Loucy (cell line): Measurements from ENCODE around the gene SNX25.
"Not testable (repeated sequence)": the region's sequence is repeated elsewhere in the genome, so short reads cannot be mapped to it uniquely, and the experiment has no call there.

Experiments used
- H2AFZ ChIP-seq: fragments of 200-600 bp; sonication (generic); 2 replicates; pipeline ENCODE4 v1.6.0; 2016; ENCODE audit warnings: antibody characterized with exemption, mild to moderate bottlenecking, low read length, moderate library complexity
- H3F3A ChIP-seq: fragments of 200-600 bp; 2 replicates; pipeline ENCODE4 v1.6.0; 2016; ENCODE audit warnings: antibody characterized with exemption, low read depth, mild to moderate bottlenecking
- H3K27me3 ChIP-seq: fragments of 200-600 bp; sonication (generic); 2 replicates; pipeline ENCODE4 v1.6.1; 2014; ENCODE audit warnings: low read length, mild to moderate bottlenecking; ENCODE audit not compliant: insufficient read depth, poor library complexity, severe bottlenecking
- H3K36me3 ChIP-seq: fragments of 200-600 bp; sonication (generic); 2 replicates; pipeline ENCODE4 v1.6.1; 2016; ENCODE audit warnings: low read length; ENCODE audit not compliant: insufficient read depth
- H3K4me1 ChIP-seq: fragments of 200-600 bp; sonication (generic); 2 replicates; pipeline ENCODE4 v1.5.1; 2014; ENCODE audit warnings: low read length, mild to moderate bottlenecking; ENCODE audit not compliant: insufficient read depth, poor library complexity, severe bottlenecking
- H3K4me2 ChIP-seq: fragments of 200-600 bp; sonication (generic); 2 replicates; pipeline ENCODE4 v1.6.0; 2014; ENCODE audit warnings: antibody characterized with exemption, low read length, low read depth, mild to moderate bottlenecking; ENCODE audit not compliant: poor library complexity, severe bottlenecking
- H3K4me3 ChIP-seq: fragments of 200-600 bp; sonication (generic); 2 replicates; pipeline ENCODE4 v1.5.1; 2014; ENCODE audit warnings: low read length, mild to moderate bottlenecking, mixed read lengths; ENCODE audit not compliant: poor library complexity, severe bottlenecking
- H3K79me2 ChIP-seq: fragments of 200-600 bp; sonication (generic); 2 replicates; pipeline ENCODE4 v1.6.1; 2014; ENCODE audit warnings: low read length; ENCODE audit not compliant: insufficient read depth
- H3K9ac ChIP-seq: fragments of 200-600 bp; sonication (generic); 2 replicates; pipeline ENCODE4 v1.6.0; 2014; ENCODE audit warnings: mild to moderate bottlenecking, low read depth, low read length, moderate library complexity; ENCODE audit not compliant: poor library complexity, severe bottlenecking
- H3K9me2 ChIP-seq: fragments of 200-600 bp; sonication (generic); replicated peaks from 2 replicates; pipeline ENCODE4 v1.6.1; 2016; ENCODE audit warnings: low read depth, low read length, mixed read lengths
- H3K9me3 ChIP-seq: fragments of 200-600 bp; sonication (generic); 2 replicates; pipeline ENCODE4 v1.6.1; 2014; ENCODE audit warnings: mild to moderate bottlenecking, antibody characterized with exemption, low read length, low read depth; ENCODE audit not compliant: insufficient read depth
- H4K20me1 ChIP-seq: fragments of 200-600 bp; sonication (generic); 2 replicates; pipeline ENCODE4 v1.6.0; 2014; ENCODE audit warnings: antibody characterized with exemption, low read length, mild to moderate bottlenecking; ENCODE audit not compliant: insufficient read depth, poor library complexity, severe bottlenecking
- CTCF ChIP-seq: fragments of 200-600 bp; sonication (generic); conservative IDR thresholded peaks from 2 replicates; pipeline ENCODE4 v1.5.1; 2014; ENCODE audit warnings: mild to moderate bottlenecking, antibody characterized with exemption, low read length
- EZH2phosphoT487 ChIP-seq: fragments of 200-600 bp; IDR thresholded peaks from 2 replicates; pipeline ENCODE4 v1.6.1; 2018; ENCODE audit warnings: antibody characterized with exemption, mild to moderate bottlenecking, moderate library complexity, borderline replicate concordance

Gene SNX25

GRCh38 chr4:185322803-185323202 is 113.4 kb downstream of the SNX25 start:
- H3K27me3 ChIP-seq = peaks cover 4% of the 10 kb centered on the region

GRCh38 chr4:185323606-185324005 is 114.2 kb downstream of the SNX25 start:
- H3K9me2 ChIP-seq = no peaks in the 10 kb centered on the region
- no peak for TF ChIP-seq EZH2phosphoT487
- TF ChIP-seq CTCF = no peak
- H3K4me1 ChIP-seq = peaks cover 2% of the 10 kb centered on the region
- H3K4me3 ChIP-seq = no peak overlapping the region
- H4K20me1 ChIP-seq = no peaks in the 10 kb centered on the region
- no peaks in the 10 kb centered on the region for H3K79me2 ChIP-seq
- no peak overlapping the region for H3K9ac ChIP-seq
- no peaks in the 10 kb centered on the region for H3K9me3 ChIP-seq
- H2AFZ ChIP-seq = no peak overlapping the region
- H3F3A ChIP-seq = no peaks in the 10 kb centered on the region
- H3K36me3 ChIP-seq = no peaks in the 10 kb centered on the region
- H3K4me2 ChIP-seq = no peak overlapping the region
- peaks cover 4% of the 10 kb centered on the region for H3K27me3 ChIP-seq

More at GRCh38 chr4:185322803-185323202, 113.4 kb downstream of the SNX25 start:
- Histone ChIP-seq H2AFZ (no peak overlapping the region), H3K4me1 (peaks cover 6% of the 10 kb centered on the region), H4K20me1 (no peaks in the 10 kb centered on the region), H3K4me2 (no peak overlapping the region), H3K9me2 (no peaks in the 10 kb centered on the region), H3K79me2 (no peaks in the 10 kb centered on the region), H3K4me3 (no peak overlapping the region), H3F3A (no peaks in the 10 kb centered on the region), H3K9me3 (no peaks in the 10 kb centered on the region), H3K9ac (no peak overlapping the region), H3K36me3 (no peaks in the 10 kb centered on the region)
- TF ChIP-seq EZH2phosphoT487 = no peak
- no peak for TF ChIP-seq CTCF

DNA sequence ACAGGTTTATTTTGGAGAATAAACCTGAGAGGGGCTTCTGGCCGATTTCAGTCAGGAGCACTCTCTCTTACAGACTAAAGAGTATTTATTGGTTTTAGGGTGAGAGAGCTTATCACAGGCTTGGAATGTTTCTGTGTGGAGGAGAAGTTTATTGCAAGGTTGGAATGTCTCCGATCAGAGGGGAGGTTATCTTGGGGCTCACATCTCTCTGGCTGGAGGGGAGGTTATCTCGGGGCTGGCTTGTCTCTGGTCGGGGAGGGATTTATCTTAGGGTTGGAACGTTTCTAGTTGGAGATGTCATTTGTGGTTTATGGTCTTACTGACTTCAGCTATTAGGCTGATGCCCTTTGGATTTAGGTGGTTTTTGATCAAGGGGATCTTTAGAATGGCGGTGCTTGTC is 115.0 kb downstream of the SNX25 start:
- H3K27me3 ChIP-seq, H3K4me3 ChIP-seq, H3K79me2 ChIP-seq, H3F3A ChIP-seq, H3K36me3 ChIP-seq, H3K9me2 ChIP-seq, H2AFZ ChIP-seq, H3K4me1 ChIP-seq, H3K9me3 ChIP-seq, H3K9ac ChIP-seq, H4K20me1 ChIP-seq, H3K4me2 ChIP-seq: not testable (repeated sequence)

GRCh38 chr4:185325721-185326120 is 116.3 kb downstream of the SNX25 start:
- H3K4me1 ChIP-seq, H3K9me2 ChIP-seq, H3K9ac ChIP-seq, H3K27me3 ChIP-seq, H3K36me3 ChIP-seq, H3K9me3 ChIP-seq, H2AFZ ChIP-seq, H3F3A ChIP-seq, H4K20me1 ChIP-seq, H3K4me3 ChIP-seq, H3K4me2 ChIP-seq, H3K79me2 ChIP-seq: not testable (repeated sequence)
